HEK293 (cell line): ENCODE data around the gene PYROXD2.
A peak's percentile ranks its signal among the peaks of the same experiment; 100 is the strongest.

Source experiments
- CTCF ChIA-PET: fragments of 350-600 bp; formaldehyde crosslinking; extraction: SDS; loops from one replicate; lab custom pipeline; 2021; ENCODE audit warnings: antibody characterized with exemption; lab: Yijun Ruan, JAX
- POLR2A ChIA-PET: fragments of 300-600 bp; formaldehyde crosslinking; extraction: SDS; loops from one replicate; lab custom pipeline; 2020; ENCODE audit warnings: antibody characterized with exemption, inconsistent platforms; lab: Yijun Ruan, JAX
- H3K27ac ChIP-seq: fragments of 200-500 bp; sonication (Bioruptor generic); 2 replicates; pipeline ENCODE4 v1.5.1; 2014; ENCODE audit warnings: low read depth, low read length, control low read depth, inconsistent platforms; ENCODE audit errors: extremely low read depth
- H3K36me3 ChIP-seq, 2 experiments: fragments of 200-500 bp in 1 of 2; sonication (Bioruptor generic) in 1 of 2; 1 replicate in 1 of 2; 2 replicates in 1 of 2; pipeline ENCODE4 v1.5.1; 2014 to 2017; ENCODE audit warnings: inconsistent platforms in 2 of 2, low read length in 2 of 2; ENCODE audit not compliant: control insufficient read depth in 2 of 2, insufficient read depth in 1 of 2
- H3K4me1 ChIP-seq: fragments of 200-500 bp; sonication (Bioruptor generic); 2 replicates; pipeline ENCODE4 v1.5.1; 2014; ENCODE audit warnings: mild to moderate bottlenecking, low read length, inconsistent platforms; ENCODE audit not compliant: control insufficient read depth, insufficient read depth
- H3K4me3 ChIP-seq: 2 replicates; pipeline ENCODE4 v1.5.1; 2011; ENCODE audit warnings: low read depth, mild to moderate bottlenecking, control low read depth, low read length, moderate library complexity
- H3K9me3 ChIP-seq: fragments of 200-500 bp; sonication (Bioruptor generic); 2 replicates; pipeline ENCODE4 v1.5.1; 2014; ENCODE audit warnings: low read depth, low read length, inconsistent platforms; ENCODE audit not compliant: control insufficient read depth, insufficient read depth
- BCL11A ChIP-seq: fragments of 450-650 bp; formaldehyde crosslinking; IDR thresholded peaks from 2 replicates; pipeline ENCODE4 v1.5.1; 2016; ENCODE audit warnings: low read depth, missing biosample characterization, missing genetic modification characterization
- KLF10 ChIP-seq: fragments of 450-650 bp; IDR thresholded peaks from 2 replicates; pipeline ENCODE4 v1.5.1; 2018; ENCODE audit warnings: missing biosample characterization, mild to moderate bottlenecking, missing genetic modification characterization
- TRIM28 ChIP-seq: IDR thresholded peaks from 2 replicates; pipeline ENCODE4 v1.6.1; 2011; ENCODE audit warnings: low read length, control low read depth, borderline replicate concordance
- ZBTB17 ChIP-seq: fragments of 450-650 bp; formaldehyde crosslinking; IDR thresholded peaks from 2 replicates; pipeline ENCODE4 v1.5.1; 2016; ENCODE audit warnings: missing biosample characterization, missing genetic modification characterization
- ZFP37 ChIP-seq: fragments of 450-650 bp; formaldehyde crosslinking; IDR thresholded peaks from 2 replicates; pipeline ENCODE4 v1.5.1; 2016; ENCODE audit warnings: missing biosample characterization, missing genetic modification characterization
- ZFP69B ChIP-seq: fragments of 450-650 bp; formaldehyde crosslinking; IDR thresholded peaks from 2 replicates; pipeline ENCODE4 v1.5.1; 2016; ENCODE audit warnings: missing biosample characterization, missing genetic modification characterization
- ZNF324 ChIP-seq: fragments of 450-650 bp; formaldehyde crosslinking; IDR thresholded peaks from 2 replicates; pipeline ENCODE4 v1.5.1; 2016; ENCODE audit warnings: missing biosample characterization, missing genetic modification characterization
- ZNF366 ChIP-seq: fragments of 450-650 bp; formaldehyde crosslinking; conservative IDR thresholded peaks from 2 replicates; pipeline ENCODE4 v1.5.1; 2016; ENCODE audit warnings: missing biosample characterization, missing genetic modification characterization
- ZNF610 ChIP-seq: fragments of 450-650 bp; formaldehyde crosslinking; IDR thresholded peaks from 2 replicates; pipeline ENCODE4 v1.5.1; 2016; ENCODE audit warnings: missing biosample characterization, missing genetic modification characterization, borderline replicate concordance
- ZNF629 ChIP-seq: fragments of 450-650 bp; formaldehyde crosslinking; IDR thresholded peaks from 2 replicates; pipeline ENCODE4 v1.5.1; 2017; ENCODE audit warnings: missing biosample characterization, missing genetic modification characterization
- ZNF660 ChIP-seq: fragments of 450-650 bp; IDR thresholded peaks from 2 replicates; pipeline ENCODE4 v1.5.1; 2018; ENCODE audit warnings: missing biosample characterization, mild to moderate bottlenecking, missing genetic modification characterization
- ZNF677 ChIP-seq: fragments of 450-650 bp; IDR thresholded peaks from 2 replicates; pipeline ENCODE4 v1.5.0; 2018; ENCODE audit warnings: missing biosample characterization, mild to moderate bottlenecking, missing genetic modification characterization, moderate library complexity
- TF ChIP-seq, protein P1 (sequence below): fragments of 450-650 bp; formaldehyde crosslinking; IDR thresholded peaks from 2 replicates; pipeline ENCODE4 v1.5.1; 2016; ENCODE audit warnings: missing biosample characterization, missing genetic modification characterization
- TF ChIP-seq, protein P2 (sequence below): fragments of 450-650 bp; formaldehyde crosslinking; IDR thresholded peaks from 2 replicates; pipeline ENCODE4 v1.5.1; 2016; ENCODE audit warnings: missing biosample characterization, missing genetic modification characterization
- TF ChIP-seq, protein P3 (sequence below): fragments of 450-650 bp; formaldehyde crosslinking; IDR thresholded peaks from 2 replicates; pipeline ENCODE4 v1.5.1; 2016; ENCODE audit warnings: missing biosample characterization, missing genetic modification characterization, borderline replicate concordance
- TF ChIP-seq, protein P4 (sequence below): fragments of 450-650 bp; formaldehyde crosslinking; IDR thresholded peaks from 2 replicates; pipeline ENCODE4 v1.5.1; 2016; ENCODE audit warnings: missing biosample characterization, missing genetic modification characterization
- TF ChIP-seq, protein P5 (sequence below): fragments of 450-650 bp; formaldehyde crosslinking; IDR thresholded peaks from 2 replicates; pipeline ENCODE4 v1.5.1; 2016; ENCODE audit warnings: missing biosample characterization, missing genetic modification characterization
- TF ChIP-seq, protein P6 (sequence below): fragments of 450-650 bp; formaldehyde crosslinking; IDR thresholded peaks from 2 replicates; pipeline ENCODE4 v1.5.1; 2016; ENCODE audit warnings: missing biosample characterization, missing genetic modification characterization
- TF ChIP-seq, protein P7 (sequence below): fragments of 450-650 bp; formaldehyde crosslinking; IDR thresholded peaks from 2 replicates; pipeline ENCODE4 v1.5.1; 2016; ENCODE audit warnings: missing biosample characterization, missing genetic modification characterization

PYROXD2 gene

DNA sequence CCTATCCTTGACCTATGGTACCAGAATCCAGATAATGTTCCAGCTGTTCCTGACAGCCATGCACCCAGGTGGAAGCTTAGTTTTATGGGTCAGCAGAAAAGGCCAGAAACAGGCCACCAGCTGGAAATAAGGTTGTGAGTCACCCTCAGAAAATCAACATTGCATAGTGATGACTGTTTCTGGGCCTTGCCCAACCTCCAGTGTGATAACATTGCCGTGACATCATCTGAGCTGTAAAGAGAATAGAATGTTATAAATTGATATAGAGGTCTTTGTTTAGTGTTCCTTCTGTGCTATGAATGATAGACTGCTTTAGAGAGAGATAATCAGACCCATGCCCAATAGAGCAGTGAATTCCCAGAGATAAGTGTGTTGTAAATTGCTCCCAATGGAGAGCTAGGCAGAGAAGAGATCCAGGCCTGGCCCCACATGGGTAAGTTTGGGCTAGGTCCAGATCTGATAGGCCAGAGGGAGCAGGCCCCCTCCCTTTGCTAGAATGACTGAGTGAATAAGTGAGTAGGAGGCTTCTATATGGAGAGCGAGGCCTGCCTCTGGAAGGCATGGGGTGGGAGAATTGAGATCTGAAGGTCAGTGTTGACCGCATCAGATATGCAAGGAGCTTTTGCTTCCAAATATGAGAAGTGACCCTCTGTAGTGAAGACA is 46.0 kb upstream of the PYROXD2 start:
- H3K4me1 ChIP-seq = no peaks in the 10 kb centered on the region
- ChIA-PET POLR2A (interaction anchor here (0.6 to 1.4 kb wide), 5 partner anchors 15 to 786 kb away, joined by 3 to 5 read pairs (median 3); no protein-coding TSS in a partner anchor), CTCF (interaction anchor here (0.6 to 0.8 kb wide), 2 partner anchors 35 to 524 kb away, joined by 3 to 5 read pairs; no protein-coding TSS in a partner anchor)
- H3K4me3 ChIP-seq = no peak overlapping the region
- H3K27ac ChIP-seq = 0 out of 2 replicates have a peak overlapping the region, but pooled peaks have one; percentile 18
- no peaks in the 10 kb centered on the region for H3K36me3 ChIP-seq
- no peaks in the 10 kb centered on the region for H3K9me3 ChIP-seq
- peak; percentile 69; the same call in 1 of the 2 replicates for TF ChIP-seq ZNF660 (tag by site-specific recombination)
- TF ChIP-seq TRIM28 = 0 out of 2 replicates have a peak, but pooled peaks have one; percentile 46
- TF ChIP-seq BCL11A (tag by site-specific recombination) = peak; percentile 18; the same call in 1 of the 2 replicates
- TF ChIP-seq ZNF366 (tag by site-specific recombination) = peak; percentile 89
- peak; percentile 98 for TF ChIP-seq ZNF629 (tag by site-specific recombination)
- no peak for TF ChIP-seq ZNF610
- TF ChIP-seq, protein P1, sequence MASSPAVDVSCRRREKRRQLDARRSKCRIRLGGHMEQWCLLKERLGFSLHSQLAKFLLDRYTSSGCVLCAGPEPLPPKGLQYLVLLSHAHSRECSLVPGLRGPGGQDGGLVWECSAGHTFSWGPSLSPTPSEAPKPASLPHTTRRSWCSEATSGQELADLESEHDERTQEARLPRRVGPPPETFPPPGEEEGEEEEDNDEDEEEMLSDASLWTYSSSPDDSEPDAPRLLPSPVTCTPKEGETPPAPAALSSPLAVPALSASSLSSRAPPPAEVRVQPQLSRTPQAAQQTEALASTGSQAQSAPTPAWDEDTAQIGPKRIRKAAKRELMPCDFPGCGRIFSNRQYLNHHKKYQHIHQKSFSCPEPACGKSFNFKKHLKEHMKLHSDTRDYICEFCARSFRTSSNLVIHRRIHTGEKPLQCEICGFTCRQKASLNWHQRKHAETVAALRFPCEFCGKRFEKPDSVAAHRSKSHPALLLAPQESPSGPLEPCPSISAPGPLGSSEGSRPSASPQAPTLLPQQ (tag by site-specific recombination) = peak; percentile 91
- TF ChIP-seq, protein P2, sequence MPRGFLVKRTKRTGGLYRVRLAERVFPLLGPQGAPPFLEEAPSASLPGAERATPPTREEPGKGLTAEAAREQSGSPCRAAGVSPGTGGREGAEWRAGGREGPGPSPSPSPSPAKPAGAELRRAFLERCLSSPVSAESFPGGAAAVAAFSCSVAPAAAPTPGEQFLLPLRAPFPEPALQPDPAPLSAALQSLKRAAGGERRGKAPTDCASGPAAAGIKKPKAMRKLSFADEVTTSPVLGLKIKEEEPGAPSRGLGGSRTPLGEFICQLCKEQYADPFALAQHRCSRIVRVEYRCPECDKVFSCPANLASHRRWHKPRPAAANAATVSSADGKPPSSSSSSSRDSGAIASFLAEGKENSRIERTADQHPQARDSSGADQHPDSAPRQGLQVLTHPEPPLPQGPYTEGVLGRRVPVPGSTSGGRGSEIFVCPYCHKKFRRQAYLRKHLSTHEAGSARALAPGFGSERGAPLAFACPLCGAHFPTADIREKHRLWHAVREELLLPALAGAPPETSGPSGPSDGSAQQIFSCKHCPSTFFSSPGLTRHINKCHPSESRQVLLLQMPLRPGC (tag by site-specific recombination) = peak; percentile 61; the same call in 1 of the 2 replicates
- 0 out of 2 replicates have a peak, but pooled peaks have one; percentile 32 for TF ChIP-seq ZBTB17 (tag by site-specific recombination)
- TF ChIP-seq, protein P3, sequence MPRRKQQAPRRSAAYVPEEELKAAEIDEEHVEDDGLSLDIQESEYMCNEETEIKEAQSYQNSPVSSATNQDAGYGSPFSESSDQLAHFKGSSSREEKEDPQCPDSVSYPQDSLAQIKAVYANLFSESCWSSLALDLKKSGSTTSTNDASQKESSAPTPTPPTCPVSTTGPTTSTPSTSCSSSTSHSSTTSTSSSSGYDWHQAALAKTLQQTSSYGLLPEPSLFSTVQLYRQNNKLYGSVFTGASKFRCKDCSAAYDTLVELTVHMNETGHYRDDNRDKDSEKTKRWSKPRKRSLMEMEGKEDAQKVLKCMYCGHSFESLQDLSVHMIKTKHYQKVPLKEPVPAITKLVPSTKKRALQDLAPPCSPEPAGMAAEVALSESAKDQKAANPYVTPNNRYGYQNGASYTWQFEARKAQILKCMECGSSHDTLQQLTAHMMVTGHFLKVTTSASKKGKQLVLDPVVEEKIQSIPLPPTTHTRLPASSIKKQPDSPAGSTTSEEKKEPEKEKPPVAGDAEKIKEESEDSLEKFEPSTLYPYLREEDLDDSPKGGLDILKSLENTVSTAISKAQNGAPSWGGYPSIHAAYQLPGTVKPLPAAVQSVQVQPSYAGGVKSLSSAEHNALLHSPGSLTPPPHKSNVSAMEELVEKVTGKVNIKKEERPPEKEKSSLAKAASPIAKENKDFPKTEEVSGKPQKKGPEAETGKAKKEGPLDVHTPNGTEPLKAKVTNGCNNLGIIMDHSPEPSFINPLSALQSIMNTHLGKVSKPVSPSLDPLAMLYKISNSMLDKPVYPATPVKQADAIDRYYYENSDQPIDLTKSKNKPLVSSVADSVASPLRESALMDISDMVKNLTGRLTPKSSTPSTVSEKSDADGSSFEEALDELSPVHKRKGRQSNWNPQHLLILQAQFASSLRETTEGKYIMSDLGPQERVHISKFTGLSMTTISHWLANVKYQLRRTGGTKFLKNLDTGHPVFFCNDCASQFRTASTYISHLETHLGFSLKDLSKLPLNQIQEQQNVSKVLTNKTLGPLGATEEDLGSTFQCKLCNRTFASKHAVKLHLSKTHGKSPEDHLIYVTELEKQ = peak; percentile 79
- TF ChIP-seq, protein P4, sequence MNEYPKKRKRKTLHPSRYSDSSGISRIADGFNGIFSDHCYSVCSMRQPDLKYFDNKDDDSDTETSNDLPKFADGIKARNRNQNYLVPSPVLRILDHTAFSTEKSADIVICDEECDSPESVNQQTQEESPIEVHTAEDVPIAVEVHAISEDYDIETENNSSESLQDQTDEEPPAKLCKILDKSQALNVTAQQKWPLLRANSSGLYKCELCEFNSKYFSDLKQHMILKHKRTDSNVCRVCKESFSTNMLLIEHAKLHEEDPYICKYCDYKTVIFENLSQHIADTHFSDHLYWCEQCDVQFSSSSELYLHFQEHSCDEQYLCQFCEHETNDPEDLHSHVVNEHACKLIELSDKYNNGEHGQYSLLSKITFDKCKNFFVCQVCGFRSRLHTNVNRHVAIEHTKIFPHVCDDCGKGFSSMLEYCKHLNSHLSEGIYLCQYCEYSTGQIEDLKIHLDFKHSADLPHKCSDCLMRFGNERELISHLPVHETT (tag by site-specific recombination) = peak; percentile 83
- TF ChIP-seq, protein P5, sequence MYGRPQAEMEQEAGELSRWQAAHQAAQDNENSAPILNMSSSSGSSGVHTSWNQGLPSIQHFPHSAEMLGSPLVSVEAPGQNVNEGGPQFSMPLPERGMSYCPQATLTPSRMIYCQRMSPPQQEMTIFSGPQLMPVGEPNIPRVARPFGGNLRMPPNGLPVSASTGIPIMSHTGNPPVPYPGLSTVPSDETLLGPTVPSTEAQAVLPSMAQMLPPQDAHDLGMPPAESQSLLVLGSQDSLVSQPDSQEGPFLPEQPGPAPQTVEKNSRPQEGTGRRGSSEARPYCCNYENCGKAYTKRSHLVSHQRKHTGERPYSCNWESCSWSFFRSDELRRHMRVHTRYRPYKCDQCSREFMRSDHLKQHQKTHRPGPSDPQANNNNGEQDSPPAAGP (tag by site-specific recombination) = peak; percentile 71
- TF ChIP-seq, protein P6, sequence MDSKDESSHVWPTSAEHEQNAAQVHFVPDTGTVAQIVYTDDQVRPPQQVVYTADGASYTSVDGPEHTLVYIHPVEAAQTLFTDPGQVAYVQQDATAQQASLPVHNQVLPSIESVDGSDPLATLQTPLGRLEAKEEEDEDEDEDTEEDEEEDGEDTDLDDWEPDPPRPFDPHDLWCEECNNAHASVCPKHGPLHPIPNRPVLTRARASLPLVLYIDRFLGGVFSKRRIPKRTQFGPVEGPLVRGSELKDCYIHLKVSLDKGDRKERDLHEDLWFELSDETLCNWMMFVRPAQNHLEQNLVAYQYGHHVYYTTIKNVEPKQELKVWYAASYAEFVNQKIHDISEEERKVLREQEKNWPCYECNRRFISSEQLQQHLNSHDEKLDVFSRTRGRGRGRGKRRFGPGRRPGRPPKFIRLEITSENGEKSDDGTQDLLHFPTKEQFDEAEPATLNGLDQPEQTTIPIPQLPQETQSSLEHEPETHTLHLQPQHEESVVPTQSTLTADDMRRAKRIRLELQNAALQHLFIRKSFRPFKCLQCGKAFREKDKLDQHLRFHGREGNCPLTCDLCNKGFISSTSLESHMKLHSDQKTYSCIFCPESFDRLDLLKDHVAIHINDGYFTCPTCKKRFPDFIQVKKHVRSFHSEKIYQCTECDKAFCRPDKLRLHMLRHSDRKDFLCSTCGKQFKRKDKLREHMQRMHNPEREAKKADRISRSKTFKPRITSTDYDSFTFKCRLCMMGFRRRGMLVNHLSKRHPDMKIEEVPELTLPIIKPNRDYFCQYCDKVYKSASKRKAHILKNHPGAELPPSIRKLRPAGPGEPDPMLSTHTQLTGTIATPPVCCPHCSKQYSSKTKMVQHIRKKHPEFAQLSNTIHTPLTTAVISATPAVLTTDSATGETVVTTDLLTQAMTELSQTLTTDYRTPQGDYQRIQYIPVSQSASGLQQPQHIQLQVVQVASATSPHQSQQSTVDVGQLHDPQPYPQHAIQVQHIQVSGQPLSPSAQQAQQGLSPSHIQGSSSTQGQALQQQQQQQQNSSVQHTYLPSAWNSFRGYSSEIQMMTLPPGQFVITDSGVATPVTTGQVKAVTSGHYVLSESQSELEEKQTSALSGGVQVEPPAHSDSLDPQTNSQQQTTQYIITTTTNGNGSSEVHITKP = peak; percentile 36; the same call in 1 of the 2 replicates
- peak; percentile 92 for TF ChIP-seq KLF10 (tag by site-specific recombination)
- no peak for TF ChIP-seq ZNF677 (tag by site-specific recombination)
- TF ChIP-seq ZFP69B (tag by site-specific recombination) = peak; percentile 79
- TF ChIP-seq, protein P7, sequence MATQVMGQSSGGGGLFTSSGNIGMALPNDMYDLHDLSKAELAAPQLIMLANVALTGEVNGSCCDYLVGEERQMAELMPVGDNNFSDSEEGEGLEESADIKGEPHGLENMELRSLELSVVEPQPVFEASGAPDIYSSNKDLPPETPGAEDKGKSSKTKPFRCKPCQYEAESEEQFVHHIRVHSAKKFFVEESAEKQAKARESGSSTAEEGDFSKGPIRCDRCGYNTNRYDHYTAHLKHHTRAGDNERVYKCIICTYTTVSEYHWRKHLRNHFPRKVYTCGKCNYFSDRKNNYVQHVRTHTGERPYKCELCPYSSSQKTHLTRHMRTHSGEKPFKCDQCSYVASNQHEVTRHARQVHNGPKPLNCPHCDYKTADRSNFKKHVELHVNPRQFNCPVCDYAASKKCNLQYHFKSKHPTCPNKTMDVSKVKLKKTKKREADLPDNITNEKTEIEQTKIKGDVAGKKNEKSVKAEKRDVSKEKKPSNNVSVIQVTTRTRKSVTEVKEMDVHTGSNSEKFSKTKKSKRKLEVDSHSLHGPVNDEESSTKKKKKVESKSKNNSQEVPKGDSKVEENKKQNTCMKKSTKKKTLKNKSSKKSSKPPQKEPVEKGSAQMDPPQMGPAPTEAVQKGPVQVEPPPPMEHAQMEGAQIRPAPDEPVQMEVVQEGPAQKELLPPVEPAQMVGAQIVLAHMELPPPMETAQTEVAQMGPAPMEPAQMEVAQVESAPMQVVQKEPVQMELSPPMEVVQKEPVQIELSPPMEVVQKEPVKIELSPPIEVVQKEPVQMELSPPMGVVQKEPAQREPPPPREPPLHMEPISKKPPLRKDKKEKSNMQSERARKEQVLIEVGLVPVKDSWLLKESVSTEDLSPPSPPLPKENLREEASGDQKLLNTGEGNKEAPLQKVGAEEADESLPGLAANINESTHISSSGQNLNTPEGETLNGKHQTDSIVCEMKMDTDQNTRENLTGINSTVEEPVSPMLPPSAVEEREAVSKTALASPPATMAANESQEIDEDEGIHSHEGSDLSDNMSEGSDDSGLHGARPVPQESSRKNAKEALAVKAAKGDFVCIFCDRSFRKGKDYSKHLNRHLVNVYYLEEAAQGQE (tag by site-specific recombination) = 0 out of 2 replicates have a peak, but pooled peaks have one; percentile 27
- peak; percentile 85 for TF ChIP-seq ZNF324
- TF ChIP-seq ZFP37 (tag by site-specific recombination) = peak; percentile 91
